Kidney tubule cell (primary cell): Measurements from ENCODE around the gene TRIM68.
A peak's percentile ranks its signal among the peaks of the same experiment; 100 is the strongest.

Experiments
- DNase-seq: peaks from one replicate; pipeline ENCODE4 v3.0.0-alpha.2; 2018; ENCODE audit warnings: low spot score

The TRIM68 gene

DNA sequence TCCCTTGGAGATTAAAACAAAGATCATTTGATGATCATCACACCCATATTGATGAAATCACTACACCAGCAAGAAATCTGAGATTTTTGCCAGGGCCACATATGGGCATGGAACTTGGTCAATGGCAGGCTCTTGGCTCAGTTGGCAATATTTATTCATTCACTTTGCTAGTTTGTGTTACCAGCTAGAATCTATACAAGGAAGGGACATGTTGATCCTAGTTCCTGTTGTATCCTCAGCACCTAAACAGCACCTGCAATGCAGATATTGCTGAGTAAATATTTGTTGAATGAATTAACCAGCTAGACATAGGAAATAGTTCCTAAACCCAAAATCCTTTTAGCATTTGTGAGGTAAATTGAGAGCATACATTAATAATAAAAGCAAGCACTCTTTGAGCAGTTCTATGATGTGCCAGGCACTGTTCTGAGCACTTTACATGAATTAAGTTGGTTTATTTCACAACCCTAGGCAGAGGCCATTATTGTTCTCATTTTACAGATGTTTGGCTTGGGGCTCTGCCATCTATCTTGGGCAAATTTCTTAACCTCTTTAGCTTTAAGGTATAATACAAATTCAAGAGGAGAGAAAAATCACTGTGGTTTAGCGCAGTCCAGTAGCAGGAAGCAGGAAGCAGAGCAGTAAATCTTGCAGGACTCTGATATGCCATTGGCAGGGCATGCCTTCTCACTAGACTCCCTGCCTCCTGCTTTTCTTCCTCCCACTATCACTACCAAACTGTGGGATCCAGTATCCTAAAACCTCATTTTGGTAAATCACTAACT is 1.6 kb downstream of the TRIM68 start:
- peak; percentile 35 for DNase-seq

DNA sequence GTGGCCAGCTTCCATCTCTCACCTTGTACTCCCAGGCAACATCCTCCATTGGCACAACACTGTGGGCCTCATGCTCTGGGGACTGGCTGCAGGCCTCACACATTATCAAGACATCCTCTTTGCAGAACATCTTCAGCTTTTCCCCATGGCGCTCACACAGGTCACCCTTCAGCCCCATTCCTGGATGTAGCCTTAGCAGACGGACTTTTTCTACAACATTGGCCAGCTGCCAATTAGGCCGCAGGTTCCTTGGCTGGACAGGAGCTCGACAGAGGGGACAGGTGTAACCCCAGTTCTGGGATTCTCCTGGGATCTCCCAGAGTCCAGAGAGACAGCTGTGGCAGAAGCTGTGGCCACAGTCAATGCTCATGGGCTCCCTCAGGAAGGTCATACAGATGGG is 3.0 kb downstream of the TRIM68 start:
- no peak for DNase-seq

DNA sequence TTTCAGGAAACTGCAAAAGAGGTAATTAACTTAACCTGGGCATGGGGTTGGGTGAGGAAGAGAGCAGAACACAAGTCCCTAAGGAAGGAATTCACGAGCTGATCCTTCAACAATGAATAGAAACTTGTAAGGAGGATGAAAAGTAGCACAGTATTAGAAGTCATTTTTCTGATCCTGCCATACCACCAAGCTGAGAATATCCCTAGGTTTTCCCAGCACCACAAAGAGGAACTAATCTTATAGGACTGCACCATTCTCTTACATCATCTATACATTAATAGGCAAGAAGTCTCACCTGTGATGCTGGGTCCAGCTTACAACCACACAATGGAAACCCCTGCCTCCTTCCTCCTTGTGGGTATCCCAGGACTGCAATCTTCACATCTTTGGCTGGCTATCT is 14.3 kb downstream of the TRIM68 start, which contains the start of gene OR52I1:
Gene OR52I1, plus strand, starts transcription at position 301 of the 400 bp plus-strand sequence. Its CDS starts 0 bp downstream, at position 301.
- DNase-seq, result no peak

DNA sequence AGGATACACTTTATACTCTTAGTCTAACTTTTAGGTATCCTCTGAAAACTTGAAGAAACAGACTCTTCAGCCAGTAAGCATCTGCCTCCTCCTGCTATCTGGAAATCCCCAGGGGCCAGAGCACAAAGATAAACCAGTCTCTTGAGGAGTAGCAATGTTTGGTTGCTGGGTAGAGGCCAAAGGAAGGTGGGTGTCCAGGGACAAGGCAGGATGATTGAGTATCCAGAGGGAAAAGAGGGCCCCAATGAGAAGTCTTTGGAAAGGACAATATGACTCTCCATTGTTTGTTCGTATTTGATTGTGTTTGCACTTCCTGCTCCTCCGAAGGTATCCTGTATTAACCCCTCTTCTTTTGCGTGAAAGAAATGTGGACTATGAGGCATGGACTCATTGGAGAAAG is 19.0 kb downstream of the TRIM68 start:
- DNase-seq, result no peak

DNA sequence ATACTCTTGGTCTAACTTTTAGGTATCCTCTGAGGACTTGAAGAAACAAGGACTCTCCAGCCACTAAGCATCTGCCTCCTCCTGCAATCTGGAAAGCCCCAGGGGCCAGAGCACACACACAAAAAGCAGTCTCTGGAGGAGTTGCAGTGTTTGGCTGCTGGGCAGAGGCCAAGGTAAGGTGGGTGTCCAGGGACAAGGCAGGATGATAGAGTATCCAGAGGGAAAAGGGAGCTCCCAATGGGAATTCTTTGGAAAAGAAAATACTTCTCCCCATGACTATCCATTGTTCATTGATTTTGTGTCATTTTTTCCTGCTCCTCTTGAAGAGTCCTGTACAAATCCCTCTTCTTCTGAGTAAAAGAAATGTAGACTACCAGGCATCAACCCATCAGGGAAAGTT is 26.6 kb downstream of the TRIM68 start, which contains the start of gene OR52I2:
Gene OR52I2, plus strand, starts transcription at position 301 of the 400 bp plus-strand sequence.
- no peak for DNase-seq

DNA sequence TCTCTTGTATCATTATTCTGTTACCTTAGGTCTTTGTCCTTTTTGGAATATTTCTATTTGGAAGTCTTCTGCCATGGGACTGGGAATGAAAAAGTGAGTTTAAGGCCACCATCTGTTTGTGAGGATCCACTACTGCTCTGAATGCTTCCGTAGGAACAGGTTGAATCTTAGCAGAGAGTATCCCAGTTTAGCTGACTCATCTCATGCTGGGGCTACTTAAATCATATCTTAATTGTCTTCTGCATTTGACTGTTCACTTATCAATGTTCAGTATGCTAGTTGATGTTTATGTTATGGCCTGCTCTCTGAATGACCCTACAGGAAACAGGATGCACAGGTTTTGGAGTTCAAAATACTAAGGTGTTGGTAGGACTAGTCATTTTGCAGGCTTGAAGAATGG is 27.9 kb downstream of the TRIM68 start:
- no peak for DNase-seq

DNA sequence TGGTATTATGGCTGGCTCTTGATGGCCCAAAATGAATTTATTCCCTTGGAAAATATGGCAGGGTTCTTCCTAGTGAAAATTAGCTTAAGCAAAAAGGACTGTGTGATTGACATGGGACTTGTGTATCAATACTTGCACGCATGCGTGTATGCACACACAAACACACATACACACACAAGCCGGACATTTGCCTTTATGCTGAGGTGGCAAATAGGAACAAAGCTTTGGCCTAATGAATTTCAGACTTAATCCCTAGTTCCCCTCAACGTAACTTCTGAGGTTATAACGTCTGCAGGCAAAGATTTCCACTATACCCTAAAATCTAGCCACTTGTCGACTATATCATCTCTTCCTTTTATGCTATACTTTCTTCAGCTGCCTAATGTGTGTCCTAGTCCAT is 29.4 kb downstream of the TRIM68 start:
- no peak for DNase-seq

DNA sequence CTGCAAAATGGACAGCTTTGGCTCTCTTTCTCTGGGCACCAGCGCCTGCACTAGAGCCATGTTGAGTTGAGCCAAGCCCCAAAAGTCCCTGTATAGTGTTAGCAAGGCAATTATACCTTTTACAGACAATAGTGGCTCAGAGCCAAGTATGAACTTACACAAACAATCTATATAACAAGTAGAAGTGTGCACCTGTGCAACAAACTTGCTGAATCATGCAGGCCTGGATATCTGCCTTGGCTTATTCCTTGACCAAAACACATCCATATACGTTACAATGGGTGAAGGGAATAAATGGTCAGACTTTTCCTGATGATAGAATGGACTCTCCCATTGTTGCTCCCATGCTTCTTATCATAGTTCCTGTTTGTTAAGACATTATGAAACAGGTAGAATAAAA is 30.3 kb downstream of the TRIM68 start:
- DNase-seq, result no peak

DNA sequence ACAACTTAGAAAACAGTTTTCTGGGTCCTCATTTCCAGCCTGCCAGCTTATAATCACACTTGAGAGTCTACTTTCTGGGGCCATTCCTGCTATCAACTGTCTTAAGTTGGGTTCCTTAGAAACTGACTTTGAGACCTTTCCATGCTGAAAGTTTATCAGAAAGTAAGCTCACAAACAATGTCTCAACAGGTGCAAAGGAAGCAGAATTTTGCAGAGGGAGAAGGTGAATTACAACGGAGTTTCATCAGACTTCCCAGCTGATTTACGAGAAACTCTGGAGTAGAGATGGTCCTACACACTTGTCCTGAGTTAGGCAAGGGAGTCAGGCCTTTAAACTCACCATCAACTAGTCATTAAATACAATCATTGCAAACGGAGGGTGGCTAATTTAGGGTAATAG is 31.2 kb downstream of the TRIM68 start:
- DNase-seq, result no peak

DNA sequence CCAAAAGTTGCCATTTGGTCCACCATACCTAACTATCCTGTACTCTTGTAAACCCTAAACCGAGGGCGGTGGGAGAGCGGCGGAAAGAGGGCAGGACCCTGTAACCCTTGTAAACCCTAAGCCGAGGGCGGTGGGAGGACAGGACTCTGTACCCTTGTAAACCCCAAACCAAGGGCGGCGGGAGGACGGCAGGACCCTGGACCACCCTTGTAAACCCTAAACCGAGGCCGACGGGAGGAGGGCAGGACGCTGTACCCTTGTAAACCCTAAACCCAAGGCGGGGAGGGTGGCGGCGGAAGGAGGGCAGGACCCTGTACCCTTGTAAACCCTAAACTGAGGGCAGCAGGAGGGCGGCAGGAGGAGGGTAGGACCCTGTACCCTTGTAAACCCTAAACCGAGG is 39.0 kb downstream of the TRIM68 start:
- no peak for DNase-seq

DNA sequence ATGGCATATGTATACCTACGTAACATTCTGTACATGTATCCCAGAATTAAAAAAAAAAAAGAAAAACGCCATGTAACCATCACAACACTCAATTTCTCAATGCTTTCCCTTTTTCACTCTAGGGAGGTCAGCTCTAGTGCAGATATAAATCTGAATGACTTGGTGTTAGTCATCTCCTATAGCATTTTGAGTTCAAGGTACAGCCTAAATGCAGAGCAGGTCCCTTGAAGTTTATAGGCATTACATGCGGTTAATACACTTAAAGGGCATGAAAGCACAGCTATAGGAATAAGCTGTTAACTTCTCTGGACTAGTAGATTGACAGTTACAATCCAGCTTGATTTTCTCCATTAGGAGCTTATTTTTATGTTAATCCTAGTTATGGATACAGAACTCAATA is 42.7 kb downstream of the TRIM68 start:
- DNase-seq, result no peak

DNA sequence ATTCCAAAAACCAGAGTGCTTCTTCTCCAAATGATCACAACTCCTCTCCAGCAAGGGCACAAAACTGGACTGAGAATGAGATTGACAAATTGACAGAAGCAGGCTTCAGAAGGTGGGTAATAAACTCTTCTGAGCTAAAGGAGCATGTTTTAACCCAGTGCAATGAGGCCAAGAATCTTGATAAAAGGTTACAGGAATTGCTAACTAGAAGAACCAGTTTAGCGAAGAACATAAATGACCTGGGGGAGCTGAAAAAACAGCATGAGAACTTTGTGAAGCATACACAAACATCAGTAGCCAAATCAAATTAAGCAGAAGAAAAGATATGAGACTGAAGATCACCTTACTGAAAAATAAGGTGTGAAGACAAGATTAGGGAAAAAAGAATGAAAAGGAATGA is 47.6 kb downstream of the TRIM68 start:
- no peak for DNase-seq

DNA sequence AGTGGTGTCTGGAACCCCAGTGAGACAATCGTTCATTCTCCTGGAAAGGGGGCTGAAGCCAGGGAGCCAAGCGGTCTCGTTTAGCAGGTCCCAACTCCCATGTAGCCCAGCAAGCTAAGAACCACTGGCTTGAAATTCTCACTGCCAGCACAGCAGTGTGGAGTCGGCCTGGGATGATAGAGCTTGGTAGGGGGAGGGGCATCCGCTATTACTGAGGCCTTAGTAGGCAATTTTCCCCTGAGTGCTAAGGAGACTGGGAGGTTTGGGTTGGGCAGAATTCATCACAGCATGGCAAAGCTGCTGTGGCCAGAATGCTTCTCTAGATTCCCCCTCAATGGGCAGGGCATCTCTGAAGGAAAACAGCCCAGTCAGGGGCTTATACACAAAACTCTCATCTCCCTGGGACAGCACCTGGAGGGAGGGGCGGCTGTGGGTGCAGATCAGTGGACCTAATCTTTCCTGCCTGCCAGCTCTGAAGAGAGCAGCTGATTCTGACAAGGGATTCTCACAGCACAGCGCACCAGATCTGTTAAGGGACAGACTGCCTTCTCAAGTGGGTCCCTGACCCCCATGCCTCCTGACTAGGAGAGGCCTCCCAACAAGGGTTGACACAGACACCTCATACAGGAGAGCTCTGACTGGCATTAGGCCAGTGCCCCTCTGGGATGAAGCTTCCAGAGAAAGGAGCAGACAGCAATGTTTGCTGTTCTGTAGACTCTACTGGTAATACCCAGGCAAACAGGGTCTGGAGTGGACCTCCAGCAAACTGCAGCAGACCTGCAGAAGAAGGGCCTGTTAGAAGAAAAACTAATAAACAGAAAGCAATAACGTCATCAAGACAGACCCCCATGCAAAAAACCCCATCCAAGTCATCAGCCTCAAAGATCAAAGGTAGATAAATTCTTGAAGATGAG is 48.2 kb downstream of the TRIM68 start:
- DNase-seq, result no peak

DNA sequence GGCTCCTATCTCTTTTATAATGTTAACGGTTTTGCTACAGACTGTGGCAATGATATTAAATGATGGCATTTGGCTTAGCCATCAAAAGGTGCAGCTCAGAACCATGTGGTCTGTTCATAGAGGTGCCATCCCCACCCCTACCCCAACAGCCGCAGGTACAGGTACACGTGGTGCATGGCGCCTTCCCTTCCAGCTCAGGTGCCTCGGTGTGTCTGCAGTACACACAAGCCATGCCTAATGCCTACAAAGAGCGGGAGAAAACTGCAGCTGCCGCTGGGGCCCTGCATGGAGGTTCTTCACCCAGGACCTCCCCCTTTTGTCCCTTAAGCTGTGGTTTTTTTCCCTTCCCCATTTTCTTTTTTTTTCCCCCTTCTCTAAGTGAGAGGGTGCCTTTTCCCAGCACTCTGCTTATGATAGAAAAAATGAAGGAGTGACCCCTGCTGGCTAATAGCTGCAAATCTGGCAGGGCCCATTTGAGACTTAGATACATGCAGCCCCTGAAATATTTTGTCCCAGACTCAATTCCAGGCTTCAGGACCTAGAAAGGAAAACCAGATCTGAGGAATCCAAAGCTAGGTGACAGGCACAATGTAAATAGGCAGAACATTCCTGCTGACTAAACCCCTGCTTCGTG is 56.6 kb downstream of the TRIM68 start:
- DNase-seq, result peak; percentile 14
